SKM-1 treated with dmso at 0.1 percent for 144 hours (cell line): ENCODE measurements around the gene STOX2.
A peak's percentile ranks its signal among the peaks of the same experiment; 100 is the strongest.

Experiments used
- DNase-seq: peaks from one replicate; lab custom pipeline; 2025; ENCODE audit not compliant: unreplicated experiment; lab: John Stamatoyannopoulos, UW

The STOX2 gene

GRCh38 chr4:183984566-183984965 is 79.5 kb downstream of the STOX2 start:
- no peak for DNase-seq

DNA sequence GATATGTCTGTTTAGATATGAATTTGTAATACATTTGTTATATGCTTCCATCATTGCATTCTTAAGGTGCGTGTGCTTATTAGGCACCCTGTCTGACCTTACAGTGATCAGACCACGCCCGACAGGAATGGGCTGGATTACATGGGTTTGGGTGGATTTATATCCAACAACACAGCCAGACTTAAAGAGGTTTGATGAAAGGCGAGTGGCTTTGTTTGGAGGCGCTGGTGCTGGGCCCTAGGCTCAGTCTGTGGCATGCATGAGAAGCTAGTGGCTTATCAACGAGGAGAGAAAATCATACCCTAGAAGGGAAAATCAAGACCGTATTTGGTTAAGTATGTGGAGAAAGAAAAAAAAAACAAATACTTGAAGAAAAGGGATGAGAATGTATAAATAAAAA is 80.7 kb downstream of the STOX2 start:
- no peak for DNase-seq

DNA sequence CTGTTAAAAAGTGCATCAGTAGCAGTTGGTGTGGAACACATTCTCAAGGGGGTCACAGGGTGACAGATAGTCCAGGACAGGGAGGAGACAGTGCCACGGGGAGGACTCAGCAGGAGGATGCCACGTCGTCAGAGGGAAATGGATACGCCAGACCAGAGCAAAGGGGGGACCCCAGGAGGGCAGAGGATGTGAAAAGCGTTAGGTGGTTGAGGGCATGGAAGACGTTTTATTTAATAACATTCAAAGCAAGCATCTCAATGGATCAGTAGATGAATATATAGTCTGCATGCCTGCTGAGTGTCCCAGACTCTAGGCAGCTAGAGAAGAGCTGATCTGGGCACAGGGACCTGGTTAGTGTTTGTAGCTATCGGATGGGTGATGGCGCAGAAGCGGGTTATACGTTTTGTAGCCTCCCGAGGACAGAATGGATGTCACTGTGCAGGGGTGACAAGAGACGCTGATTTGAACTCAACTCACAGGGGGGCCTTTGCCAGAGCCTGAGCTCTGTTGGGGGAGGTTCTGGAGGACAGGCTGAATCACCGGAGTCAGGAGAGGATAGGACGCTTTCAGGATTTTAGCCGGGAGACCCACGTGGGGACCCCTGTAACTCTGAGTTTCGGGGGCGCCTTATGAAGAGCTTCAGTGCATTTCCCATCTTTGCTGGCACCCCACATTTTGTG is 81.3 kb downstream of the STOX2 start:
- DNase-seq: no peak

DNA sequence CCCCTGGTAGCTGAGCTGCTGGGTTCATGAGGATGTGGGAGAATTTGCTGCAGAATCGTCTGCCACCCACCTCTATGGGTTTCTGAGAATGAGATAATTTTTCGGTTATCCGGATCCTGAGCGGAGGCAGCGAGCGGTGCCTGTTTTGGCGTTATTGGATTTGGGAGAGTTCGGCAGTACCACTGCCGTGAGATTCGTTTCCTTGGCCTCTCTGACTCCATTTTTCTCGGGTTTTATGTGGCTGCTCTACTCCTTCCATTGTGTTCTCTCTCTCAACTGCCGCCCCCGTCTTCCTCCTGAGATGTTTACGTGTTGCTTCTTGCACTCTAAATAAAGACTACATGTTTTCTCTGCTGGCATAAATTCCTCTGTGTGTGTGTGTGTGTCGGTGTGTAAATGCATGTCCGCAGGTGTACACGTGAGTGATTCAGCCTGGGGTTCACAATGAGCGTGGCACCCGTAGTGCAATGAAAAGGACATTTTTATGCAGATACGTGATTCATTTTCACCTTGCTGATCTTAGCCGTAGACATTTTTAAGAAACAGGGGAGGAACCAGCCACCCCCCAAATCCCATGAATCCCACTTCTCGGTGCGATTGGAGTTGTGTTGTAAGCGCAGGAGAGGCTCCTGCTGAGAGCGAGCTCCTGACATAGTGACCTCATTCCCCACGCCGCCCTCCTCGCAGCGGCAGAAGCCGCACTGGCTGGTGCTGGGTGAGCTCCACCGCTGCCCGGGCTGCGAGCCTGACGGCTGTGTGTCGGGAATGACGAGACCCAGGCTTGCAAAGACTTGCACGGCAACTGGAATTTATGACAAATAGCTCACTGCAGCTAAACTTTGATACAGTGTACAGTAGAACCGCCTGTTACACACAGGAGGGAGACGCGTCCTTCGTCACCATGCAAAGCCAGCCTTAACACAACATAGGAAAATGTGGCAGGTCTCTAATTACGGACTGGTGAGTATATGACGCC is 82.2 kb downstream of the STOX2 start:
- DNase-seq: no peak

DNA sequence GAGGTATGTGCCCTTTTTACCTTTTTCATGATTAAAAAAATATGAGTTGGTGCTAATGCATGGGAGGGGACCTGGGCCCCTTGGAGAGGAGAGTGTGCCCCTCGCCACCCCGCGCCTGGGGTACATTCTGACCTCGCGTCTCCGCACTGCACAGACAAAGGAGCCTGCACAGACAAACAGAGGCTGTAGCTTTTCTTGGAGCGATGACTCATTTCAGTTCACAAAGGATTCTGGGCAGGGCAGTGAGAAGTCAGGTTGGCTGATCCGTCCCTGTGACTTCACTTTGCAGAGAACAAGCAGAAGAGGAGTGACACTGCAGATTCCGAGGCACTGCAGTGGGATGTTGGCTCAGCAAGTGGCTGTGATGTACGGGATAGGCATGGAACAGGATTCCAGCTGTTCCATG is 82.9 kb downstream of the STOX2 start:
- DNase-seq: peak; percentile 87

- DNase-seq: no peak
Measured at GRCh38 chr4:183988874-183989273, 83.8 kb downstream of the STOX2 start.

- peak; percentile 91 for DNase-seq
Measured at GRCh38 chr4:183989461-183989860, 84.4 kb downstream of the STOX2 start.

DNA sequence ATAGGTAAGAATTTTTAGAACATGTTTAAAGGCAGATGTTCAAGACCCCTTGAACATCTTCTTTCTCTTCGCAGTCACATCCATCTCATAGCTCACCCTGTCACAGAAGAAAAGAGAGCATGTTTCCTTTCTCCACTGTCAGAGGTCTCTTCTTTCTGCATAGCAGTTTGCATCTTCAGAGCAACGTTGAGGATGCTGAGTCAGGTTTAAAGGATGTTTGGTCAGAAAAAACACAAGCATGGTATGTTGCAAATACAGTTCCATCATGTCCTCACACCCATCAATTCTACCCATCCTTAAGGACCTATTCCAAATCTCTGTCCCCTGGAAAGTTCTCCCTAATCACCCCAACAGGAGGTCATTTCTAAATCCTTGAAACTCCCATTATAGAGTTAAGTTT is 84.8 kb downstream of the STOX2 start:
- DNase-seq: peak; percentile 37

- DNase-seq: no peak
Measured at GRCh38 chr4:183993676-183994075, 88.6 kb downstream of the STOX2 start.

DNA sequence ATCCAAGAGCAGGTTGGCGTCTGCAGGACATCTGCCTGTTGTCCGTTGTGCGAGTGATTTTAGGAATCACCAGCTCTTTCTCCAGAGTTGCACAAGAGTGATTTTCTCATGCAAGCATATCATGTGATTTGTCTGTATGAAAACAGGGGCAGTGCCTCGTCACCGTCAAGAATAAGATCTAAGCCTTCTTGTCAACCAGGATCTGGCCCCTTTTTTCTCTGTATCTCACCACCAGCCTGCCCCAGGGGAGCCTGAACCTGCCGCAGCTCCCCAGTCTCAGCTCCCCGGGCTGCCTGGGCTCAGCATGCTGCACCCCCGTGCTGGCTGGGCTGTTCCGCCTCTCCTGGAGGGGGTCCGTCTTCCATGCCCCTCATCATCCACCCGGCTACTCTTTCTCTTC is 90.5 kb downstream of the STOX2 start:
- DNase-seq: no peak

- DNase-seq: no peak
Measured at GRCh38 chr4:183996868-183997267, 91.8 kb downstream of the STOX2 start.

DNA sequence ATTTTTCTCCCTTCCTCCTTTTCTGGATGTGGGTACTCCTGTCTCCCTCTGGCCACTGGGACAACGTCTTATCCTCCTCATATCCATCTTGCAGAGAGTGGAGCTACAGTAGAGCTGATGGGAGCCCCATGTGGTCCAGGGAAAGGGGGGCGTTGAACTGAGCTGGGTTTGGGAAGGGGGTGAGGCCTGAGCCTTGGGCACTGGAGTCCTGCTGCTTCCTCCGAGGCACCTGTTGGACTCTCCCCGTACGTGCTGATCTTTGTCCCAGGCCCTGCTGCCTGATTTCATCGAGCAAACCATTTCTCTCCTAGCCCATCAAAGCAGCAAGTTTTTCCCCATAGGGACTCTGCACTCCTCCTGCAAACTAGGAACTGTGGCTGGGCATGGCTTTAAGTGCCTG is 94.3 kb downstream of the STOX2 start:
- no peak for DNase-seq

- DNase-seq: no peak
Measured at GRCh38 chr4:184000457-184001396, 95.6 kb downstream of the STOX2 start.

DNA sequence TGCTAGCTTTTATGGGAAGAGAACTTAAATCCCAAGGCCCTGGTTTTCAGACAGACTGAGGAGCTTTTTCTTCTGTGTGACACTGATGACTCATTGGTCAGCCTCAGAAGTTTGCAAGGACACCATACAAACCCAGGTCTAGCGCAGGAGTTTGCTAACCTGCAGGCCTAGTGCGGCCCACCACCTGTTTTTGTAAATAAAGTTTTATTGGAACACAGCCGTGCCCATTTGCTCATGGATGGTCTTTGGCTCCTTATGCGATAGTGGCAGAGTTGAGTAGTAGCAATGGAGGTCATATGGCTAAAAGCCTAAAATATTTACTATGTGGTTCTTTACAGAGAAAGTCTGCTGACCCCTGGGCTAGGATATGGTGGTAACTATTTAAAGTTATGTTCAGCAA is 98.3 kb downstream of the STOX2 start:
- DNase-seq: no peak

DNA sequence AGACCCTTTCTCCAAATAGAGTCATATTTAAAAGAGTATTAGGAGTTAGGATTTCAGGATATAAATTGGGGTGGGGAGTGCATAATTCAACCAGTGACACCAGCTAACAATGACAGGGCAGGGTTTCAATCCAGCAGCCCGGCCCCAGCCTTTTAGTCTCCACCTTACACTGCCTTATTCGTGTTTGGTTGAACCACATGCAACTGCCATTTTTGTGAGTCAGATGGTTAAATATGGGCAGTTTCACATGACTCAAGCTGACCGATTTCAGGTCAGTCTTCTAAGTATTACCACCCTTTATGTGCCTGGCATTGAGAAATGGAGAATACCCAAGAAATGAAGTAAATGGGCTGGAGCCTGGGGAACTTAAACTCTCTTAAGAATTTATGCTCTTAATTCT is 102.8 kb downstream of the STOX2 start:
- DNase-seq: no peak

DNA sequence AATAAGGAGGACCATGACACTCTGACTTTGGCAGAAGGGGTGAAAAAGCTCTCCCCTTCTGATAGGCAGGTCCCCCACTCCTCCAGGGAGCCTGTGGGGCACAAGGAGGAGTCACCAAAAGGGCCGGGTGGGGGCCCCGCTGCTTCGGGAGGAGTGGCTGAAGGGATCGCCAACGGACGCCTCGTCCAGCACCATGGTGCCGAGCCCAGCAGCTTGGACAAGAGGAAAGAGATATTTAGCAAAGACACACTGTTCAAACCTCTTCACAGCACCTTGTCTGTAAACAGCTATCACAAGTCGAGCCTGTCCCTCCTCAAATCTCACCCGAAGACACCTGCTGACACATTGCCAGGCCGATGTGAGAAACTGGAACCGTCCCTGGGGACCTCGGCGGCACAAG is 105.6 kb downstream of the STOX2 start:
- no peak for DNase-seq

DNA sequence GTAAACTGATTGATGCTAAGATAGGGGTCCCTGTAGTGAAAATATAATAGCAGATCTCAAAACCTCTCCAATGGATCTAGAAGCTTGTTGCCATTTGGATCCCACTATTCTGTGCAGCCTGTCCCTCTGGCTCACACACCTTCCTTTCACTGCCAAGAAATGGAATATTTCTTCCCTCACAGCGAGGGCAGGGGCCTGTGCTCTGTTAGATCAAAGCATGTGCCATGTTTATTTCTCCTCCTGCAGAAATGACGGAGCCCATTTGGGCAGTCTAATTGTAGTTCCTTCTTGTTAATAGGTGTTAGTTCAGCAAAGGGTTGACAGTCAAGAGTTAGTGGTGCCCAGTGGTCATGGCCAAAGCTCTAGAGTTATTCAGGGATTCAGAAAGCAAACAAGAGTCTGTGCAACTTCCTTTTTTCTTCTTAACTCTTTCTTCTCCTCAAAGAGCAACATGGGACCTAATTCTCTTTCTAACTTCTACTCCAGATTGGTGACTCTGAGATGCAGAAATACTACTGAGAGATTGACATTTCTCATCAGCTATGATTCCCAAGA is 106.8 kb downstream of the STOX2 start:
- DNase-seq: peak; percentile 76

DNA sequence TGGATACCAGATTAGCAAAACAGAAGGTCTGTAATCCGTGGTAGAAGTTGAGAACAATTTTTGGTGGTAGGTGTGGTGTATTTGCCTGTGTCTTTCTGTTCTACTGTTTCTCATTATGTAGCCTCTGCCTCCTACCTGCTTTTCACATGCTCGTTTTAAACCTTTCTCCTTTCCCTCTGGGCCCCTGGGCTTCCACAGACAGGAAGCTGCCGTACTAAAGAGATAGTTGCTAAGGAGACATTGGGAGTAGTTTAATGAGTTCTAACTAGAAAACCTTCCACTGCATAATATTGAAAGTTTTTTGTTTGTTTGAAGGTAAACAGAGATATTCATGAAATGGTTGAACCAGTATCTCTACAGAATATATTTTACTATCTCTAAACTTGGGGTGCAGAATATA is 107.8 kb downstream of the STOX2 start:
- DNase-seq: no peak

GRCh38 chr4:184014301-184014700 is 109.2 kb downstream of the STOX2 start:
- no peak for DNase-seq

- DNase-seq: no peak
Measured at GRCh38 chr4:184016759-184017668, 111.9 kb downstream of the STOX2 start.
